ENCODE results near the gene OLFM1.

- TF ChIP-seq CTCF (IDR thresholded peaks at IDR 0.05; ENCODE audit: insufficient read depth, low read length), result no peak
- TF ChIP-seq POLR2AphosphoS5 (IDR thresholded peaks at IDR 0.05; ENCODE audit: low read depth), result no peak
- no peak for TF ChIP-seq REST (IDR thresholded peaks at IDR 0.05; ENCODE audit: insufficient replicate concordance, low read depth)
Measured at GRCh38 chr9:135084262-135084661, 3.2 kb upstream of the OLFM1 start.

Data from HL-60 (cell line).